Stimulated activated CD4-positive, alpha-beta T cell treated with anti-CD3 and anti-CD28 coated beads, Interleukin-12 subunit alpha, Interleukin-12 subunit beta, amount 100 ng/mL, for 4 hours (primary cell): ENCODE data around the gene EIF3I.
A peak's percentile ranks its signal among the peaks of the same experiment; 100 is the strongest.
"Not testable (repeated sequence)": the region's sequence is repeated elsewhere in the genome, so short reads cannot be mapped to it uniquely, and the experiment has no call there.

ENCODE experiments used
- DNase-seq: peaks from one replicate; pipeline ENCODE4 v3.0.0-alpha.2; 2020

The EIF3I gene

DNA sequence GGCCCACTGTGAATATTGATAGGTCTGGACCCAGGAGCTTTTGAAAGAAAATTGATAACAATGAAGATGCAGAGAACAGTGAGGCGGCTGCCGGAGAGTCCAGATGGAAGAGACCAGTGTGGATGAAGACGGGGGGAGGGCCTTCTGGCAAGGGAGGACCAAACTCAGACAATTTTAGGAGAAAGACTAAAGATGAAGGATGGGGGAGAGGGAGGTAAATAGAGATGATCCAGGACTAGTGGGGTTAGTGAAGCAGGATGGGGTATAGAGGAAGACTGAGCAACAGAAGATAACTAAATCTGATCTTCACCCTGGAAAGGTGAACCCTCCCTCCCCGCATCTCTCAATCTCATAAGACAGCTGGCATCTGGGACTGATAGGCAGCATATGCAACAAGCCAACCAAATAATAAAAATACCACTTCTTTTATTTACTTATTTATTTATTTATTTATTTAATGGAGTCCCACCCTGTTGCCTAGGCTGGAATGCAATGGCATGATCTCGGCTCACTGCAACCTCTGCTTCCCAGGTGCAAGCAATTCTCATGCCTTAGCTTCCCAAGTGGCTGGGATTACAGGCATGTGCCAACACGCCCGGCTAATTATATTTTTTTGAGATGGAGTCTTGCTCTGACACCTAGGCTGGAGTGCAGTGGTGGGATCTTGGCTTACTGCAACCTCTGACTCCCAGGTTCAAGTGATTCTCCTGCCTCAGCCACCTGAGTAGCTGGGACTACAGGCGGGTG is 10.5 kb downstream of the EIF3I start:
- DNase-seq = no peak

- no peak for DNase-seq
Measured at GRCh38 chr1:32234792-32235191, 12.6 kb downstream of the EIF3I start.

- DNase-seq = no peak
Measured at GRCh38 chr1:32239337-32239736, 17.1 kb downstream of the EIF3I start.

GRCh38 chr1:32239790-32240139 is 17.6 kb downstream of the EIF3I start:
- DNase-seq = no peak

DNA sequence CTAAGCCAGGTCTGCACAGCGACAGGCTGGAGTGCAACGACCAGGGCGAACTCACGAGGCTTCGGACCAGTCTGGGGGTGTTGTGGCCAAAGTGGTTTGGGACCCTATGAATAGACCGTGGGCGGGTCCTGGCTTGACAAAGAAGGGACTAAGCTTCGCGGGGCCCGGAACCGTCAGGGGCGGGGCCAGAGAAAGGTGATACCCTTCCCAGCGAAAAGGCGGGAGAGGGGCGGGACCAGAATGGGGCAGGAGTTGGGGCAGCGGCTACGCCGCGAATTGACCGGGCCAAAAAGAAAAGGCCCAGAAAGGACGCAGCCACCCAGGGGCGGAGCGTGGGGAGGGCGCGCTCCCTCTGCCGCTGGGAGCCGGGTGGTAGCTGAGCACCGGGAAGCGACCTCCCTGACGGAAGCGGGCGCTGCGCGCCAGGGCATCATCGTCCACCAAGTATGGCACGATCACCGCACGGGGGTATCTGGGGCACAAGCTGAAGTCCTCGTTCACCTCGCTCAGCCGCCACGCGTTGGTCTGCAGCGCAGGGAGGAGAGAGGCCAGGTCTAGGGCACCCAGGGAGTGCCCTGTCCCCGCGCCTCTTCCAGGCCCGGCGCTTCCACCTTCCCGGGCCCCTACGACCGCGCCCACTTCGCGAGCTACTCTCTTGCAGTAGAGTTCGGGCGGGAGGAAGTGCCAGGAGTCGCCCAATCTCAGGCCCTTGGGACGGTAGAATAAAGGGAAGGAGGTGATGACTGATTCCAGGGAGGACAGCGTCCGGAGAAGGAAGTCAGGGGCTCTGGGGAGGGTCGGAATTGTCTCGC is 18.1 kb downstream of the EIF3I start:
- peak; percentile 48 for DNase-seq

- DNase-seq = peak; percentile 47
Measured at GRCh38 chr1:32241001-32241763, 19.0 kb downstream of the EIF3I start.

DNA sequence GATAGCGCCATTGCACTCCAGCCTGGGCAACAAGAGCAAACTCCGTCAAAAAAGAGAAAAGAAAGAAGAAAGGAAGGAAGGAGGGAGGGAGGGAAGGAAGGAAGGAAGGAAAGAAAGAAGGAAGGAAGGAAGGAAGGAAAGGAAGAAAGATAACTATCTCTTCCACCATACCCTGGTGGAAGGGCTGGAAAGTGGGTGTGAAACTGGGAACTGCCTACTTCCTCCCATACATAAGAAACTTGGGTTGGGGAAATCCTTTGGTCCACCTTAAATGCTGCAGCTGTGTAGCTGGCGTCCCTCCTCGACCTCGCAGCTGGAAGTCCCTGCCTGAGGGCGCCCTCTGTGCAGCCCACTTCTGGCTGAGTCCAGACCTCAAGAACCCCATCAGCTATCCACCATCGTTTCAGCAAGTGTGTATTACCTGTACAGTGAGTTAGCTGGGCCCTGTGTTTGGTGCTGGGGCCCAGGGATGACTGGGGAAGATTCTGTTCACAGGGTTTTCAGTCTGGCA is 20.2 kb downstream of the EIF3I start:
- DNase-seq = no peak

GRCh38 chr1:32246888-32247273 is 24.7 kb downstream of the EIF3I start, which contains the start of gene FAM167B:
Gene FAM167B (plus strand): TSS chr1:32247222. CDS start chr1:32247422, 200 bp downstream.
- no peak for DNase-seq

- DNase-seq = no peak
Measured at GRCh38 chr1:32247452-32247851, 25.2 kb downstream of the EIF3I start.

GRCh38 chr1:32247983-32248889 is 26.0 kb downstream of the EIF3I start:
- DNase-seq = peak; percentile 77

- DNase-seq = peak; percentile 66
Measured at GRCh38 chr1:32249831-32250525, 27.8 kb downstream of the EIF3I start.

DNA sequence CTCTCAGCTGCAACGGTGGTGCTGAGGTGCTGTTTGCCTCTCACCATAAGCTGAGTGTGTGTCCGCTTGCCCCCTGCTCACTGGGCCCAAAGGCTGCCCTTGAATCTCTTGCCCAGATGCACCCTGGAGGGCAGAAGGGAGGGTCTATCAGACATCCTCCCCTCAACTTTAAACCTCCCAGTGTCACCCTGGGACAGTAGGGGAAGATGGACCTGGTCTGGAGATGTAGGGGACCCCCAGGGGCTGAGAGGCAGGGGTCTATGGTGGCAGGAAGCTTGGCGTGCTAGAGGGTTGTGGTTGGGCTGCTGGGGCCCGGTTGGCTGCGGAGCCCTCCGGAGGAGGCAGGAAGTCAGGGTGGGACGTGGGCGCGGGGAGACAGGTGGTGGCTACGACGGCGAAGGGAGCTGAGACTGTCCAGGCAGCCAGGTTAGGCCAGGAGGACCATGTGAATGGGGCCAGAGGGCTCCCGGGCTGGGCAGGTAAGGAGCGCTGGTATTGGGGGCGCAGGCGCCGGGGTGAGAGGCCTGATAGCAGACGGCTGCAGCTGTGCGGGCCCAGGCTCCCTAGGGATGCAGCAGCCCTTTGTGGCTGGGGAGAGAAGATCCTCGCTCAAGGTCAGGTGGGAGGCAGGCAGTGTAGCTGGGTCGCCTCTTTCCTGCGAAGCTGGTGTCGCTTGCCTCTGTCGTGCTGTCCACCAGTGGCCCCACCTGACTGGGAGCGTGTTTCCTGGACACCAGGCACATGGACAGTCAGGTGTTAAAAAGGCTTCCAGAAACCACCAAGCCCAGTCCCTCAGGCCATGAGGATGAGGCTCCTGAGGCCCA is 28.9 kb downstream of the EIF3I start, which contains the start of gene LCK:
Gene LCK (plus strand): TSS at position 373 of the 824 bp plus-strand sequence. CDS start 23,065 bp downstream, outside the sequence.
- peak; percentile 69 for DNase-seq

- DNase-seq = no peak
Measured at GRCh38 chr1:32255072-32256071, 33.2 kb downstream of the EIF3I start.

GRCh38 chr1:32256473-32257226 is 34.4 kb downstream of the EIF3I start:
- DNase-seq = no peak

GRCh38 chr1:32257227-32257508 is 35.0 kb downstream of the EIF3I start:
- DNase-seq = no peak

GRCh38 chr1:32263236-32263593 is 41.0 kb downstream of the EIF3I start:
- DNase-seq = not testable (repeated sequence)

- DNase-seq = no peak
Measured at GRCh38 chr1:32263744-32264143, 41.5 kb downstream of the EIF3I start.

DNA sequence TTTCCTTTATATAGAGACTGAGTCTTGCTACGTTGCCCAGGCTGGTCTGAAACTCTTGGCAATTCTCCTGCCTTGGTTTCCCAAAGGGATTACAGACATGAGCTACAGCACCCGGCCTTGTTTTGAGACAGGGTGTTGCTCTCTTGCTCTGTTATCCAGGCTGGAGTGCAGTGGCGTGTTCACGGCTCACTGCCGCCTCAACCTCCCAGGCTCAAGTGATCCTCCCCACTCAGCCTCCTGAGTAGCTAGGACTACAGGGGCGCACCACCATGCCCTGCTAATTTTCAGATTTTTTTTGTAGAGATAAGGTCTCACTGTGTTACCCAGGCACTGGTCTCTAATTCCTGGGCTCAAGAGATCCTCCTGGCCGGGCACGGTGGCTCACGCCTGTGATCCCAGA is 43.6 kb downstream of the EIF3I start:
- DNase-seq = no peak
